Adipose tissue (tissue), 3 donors: ENCODE measurements around the gene BFSP1. TPM values are rescaled to one million over a fixed set of nuclear protein-coding genes. Genes with fewer than 3 reads are reported as not detected.

ENCODE experiments used
- H3K27ac ChIP-seq: one replicate; pipeline ENCODE4 v1.5.1; 2013; ENCODE audit warnings: low read depth, low read length
- WGBS, 3 donors: extraction: QIAGEN DNeasy Blood & Tissue Kit; methylation state at CpG; one replicate each; pipeline ENCODE4 v1.1.7; 2013; 5-methylcytosine and 5-hydroxymethylcytosine counted together
- polyA plus RNA-seq, 3 donors: library from polyadenylated mRNA; stranded (reverse); fragments of 200-250 nt; gene quantifications; one replicate each; pipeline ENCODE4 v1.2.3, GENCODE V29; 2013
- donor health status: healthy with polysubstance abuse.
- donor health status: Bipolar disorder and iron deficiency.
- donor health status: healthy.

Gene BFSP1
- polyA plus RNA-seq, 3 donors = 0.68 to 1.3 (median 1.0) TPM

DNA sequence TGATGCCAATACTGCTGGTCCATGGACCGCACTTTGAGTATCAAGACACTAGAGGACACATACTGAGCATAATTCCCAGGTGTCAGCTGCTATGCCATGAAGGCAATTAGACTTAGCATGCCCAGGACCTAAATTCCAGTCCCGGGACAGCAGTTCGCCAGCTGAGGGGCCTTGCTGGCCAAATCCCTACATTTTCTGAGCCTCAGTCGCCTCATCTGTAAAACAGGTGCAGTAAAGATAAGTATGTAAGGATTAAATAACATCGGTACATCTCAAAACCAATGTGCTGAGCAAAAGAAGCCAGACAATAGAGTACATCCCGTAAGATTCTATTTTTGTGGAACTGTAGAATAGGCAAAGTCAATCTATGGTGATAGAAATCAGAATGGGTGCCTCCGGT is 1.0 kb downstream of the BFSP1 start:
- WGBS, 3 donors = 86 to 87% (median 87%) methylated on average over 7 of the region's 7 CpGs
- no peak overlapping the region for H3K27ac ChIP-seq

DNA sequence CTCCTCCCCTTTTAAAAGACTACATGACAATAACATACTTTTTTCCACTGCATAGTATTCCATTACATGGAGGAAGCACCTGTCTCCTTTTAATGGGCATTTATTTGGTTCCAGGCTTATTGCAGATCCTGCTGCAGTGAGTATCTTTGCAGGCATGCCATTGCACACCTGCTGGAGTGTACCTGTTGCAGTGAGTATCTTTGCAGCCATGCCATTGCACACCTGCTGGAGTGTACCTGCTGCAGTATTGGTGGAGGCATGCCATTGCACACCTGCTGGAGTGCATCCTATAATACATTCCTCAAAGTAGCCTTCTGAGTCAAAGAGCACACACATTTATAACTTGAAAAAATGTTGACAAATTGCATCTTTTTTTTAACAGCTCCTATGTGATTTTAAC is 1.6 kb downstream of the BFSP1 start:
- no peak overlapping the region for H3K27ac ChIP-seq

GRCh38 chr20:17525650-17526049 is 5.5 kb downstream of the BFSP1 start:
- H3K27ac ChIP-seq = no peak overlapping the region

- no peak overlapping the region for H3K27ac ChIP-seq
- 92 to 93% (median 93%) methylated on average over 5 of the region's 5 CpGs for WGBS, 3 donors
These were observed 6.0 kb downstream of the BFSP1 start for GRCh38 chr20:17525132-17525531.

DNA sequence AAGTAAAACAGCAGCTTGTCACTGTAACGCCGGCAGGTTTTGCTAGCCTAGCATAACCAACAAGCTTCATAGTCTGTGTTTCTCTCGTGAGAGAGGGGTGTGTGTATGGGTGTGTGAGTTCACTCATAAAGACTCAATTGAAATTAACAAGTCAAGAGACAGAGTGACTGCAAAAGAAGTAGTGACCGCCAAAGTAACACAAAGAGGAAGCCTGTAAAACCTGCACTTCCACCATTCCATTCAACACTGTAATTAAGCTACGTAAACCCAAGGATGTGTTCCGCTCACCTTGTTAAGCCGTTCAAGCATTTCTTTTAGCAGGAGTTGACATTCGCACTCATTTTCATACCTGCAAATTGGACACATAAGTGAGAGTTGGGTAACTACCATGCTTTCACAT is 6.6 kb downstream of the BFSP1 start:
- H3K27ac ChIP-seq = no peak overlapping the region
- 78 to 84% (median 81%) methylated on average over 8 of the region's 8 CpGs for WGBS, 3 donors

DNA sequence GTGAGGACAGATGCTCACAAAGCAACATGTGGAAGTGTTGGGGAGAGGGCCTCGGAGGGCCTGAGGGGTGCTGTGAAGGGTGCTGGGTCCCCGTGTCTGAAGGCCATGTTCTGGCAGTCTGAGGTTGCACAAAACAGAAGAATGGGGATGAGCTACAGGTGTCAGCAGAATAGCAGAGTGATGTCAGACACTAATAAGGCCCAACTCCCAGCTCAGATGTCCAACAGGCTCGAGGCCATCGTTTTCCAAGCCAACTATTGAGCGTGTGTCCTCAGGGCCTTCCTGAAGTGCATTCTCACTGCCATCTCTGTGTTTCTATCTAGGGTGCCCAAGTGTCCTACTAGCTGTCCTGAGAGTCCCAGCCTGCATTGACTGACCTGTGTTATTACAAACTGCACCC is 7.9 kb downstream of the BFSP1 start:
- WGBS, 3 donors = 78 to 84% (median 84%) methylated on average over 5 of the region's 5 CpGs

DNA sequence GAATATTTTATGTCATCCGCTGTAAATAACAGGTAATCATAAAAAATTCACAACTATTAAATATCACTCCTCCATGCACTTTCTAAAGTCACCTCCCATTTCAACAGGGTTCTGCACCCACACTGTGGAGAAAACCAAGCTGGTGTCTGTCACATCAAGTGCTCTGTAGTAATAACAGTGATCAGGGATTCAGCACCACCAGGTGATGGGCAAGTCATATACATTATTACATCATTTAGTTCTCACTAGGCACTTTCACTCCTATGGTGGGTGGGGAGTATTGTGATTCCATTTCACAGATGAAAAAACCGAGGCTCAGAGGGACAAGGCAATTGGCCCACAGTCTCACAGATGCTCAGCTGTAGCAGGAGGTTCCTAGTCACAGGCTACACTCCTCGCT is 8.7 kb downstream of the BFSP1 start:
- H3K27ac ChIP-seq = no peak overlapping the region
- 80 to 85% (median 84%) methylated on average over 3 of the region's 3 CpGs for WGBS, 3 donors

More for the DNA sequence above, 7.9 kb downstream of the BFSP1 start:
- H3K27ac ChIP-seq = no peak overlapping the region

- 29 to 64% (median 31%) methylated on average over 3 of the region's 3 CpGs for WGBS, 3 donors
- H3K27ac ChIP-seq = no peak overlapping the region
These were observed 10.6 kb downstream of the BFSP1 start for GRCh38 chr20:17520583-17520982.

- 84 to 89% (median 88%) methylated on average over 7 of the region's 7 CpGs for WGBS, 3 donors
These were observed 11.4 kb downstream of the BFSP1 start for GRCh38 chr20:17519606-17520285.

GRCh38 chr20:17518339-17519052 is 12.7 kb downstream of the BFSP1 start:
- H3K27ac ChIP-seq = no peak overlapping the region
- WGBS, 3 donors = 59 to 87% (median 69%) methylated on average over 14 of the region's 14 CpGs

More at GRCh38 chr20:17519606-17520285, 11.4 kb downstream of the BFSP1 start:
- H3K27ac ChIP-seq = no peak overlapping the region

DNA sequence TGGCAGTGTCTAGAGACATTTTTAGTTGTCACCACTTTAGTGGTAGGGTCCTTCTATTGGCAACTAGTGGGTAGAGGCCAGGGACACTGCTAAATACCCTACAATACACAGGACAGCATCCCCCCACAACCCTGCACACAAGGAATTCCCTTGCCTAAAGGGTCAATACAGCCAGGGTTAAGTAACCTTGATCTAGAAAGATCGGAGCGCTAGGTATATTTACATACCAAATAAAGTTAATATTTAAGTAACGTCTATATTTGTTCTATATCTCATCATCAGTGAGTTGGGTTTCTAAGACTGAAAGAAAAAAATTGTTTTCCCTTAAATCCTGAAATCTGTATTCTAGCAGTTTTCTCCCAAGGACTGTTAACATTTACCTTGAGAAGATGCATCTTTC is 16.1 kb downstream of the BFSP1 start:
- 39 to 97% (median 88%) methylated on average over 3 of the region's 3 CpGs for WGBS, 3 donors
- H3K27ac ChIP-seq = no peak overlapping the region

DNA sequence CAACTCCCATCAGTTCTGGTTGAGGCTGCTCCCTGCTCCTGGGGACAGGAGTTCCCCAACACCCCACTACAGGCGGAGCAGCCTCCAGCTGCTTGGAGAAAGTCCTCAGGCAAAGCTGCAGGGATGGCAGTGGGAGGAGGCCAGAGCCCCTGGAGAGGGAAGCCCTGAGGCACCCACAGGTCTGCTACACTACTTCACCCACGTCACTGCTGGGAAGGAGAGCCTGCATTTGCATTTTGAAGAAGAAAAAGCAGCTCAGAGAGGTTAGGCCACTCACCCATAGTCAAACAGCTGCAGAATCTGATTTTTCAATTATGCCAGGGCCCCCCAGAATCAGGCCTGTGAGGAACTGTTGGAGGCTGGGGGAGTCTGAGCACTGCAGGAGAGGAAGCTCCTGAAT is 17.2 kb downstream of the BFSP1 start:
- H3K27ac ChIP-seq = no peak overlapping the region
- WGBS, 3 donors = 91 to 98% (median 96%) methylated on average over 2 of the region's 2 CpGs

DNA sequence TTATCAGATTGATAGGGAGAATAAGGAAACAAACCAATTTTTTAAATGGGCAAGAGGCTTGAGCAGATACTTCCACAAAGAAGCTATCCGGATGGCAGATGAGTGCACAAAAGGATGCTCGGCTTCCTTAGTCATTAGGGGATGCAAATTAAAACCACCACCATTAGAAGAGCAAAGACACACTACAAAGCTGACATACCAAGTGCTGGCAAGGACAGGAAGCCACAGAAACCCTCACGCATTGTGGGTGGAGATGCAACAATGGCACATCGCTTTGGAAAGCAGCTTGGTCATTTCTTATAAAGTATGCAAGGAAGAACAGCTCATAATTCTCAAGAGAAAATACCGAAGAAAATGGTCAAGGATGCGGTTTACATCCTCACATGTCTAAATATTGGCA is 19.8 kb downstream of the BFSP1 start:
- WGBS, 3 donors = 75 to 89% (median 77%) methylated on average over 6 of the region's 6 CpGs
- H3K27ac ChIP-seq = no peak overlapping the region

- H3K27ac ChIP-seq = no peak overlapping the region
- 59 to 80% (median 80%) methylated on average over 4 of the region's 4 CpGs for WGBS, 3 donors
These were observed 20.6 kb downstream of the BFSP1 start for GRCh38 chr20:17510548-17510947.

- no peak overlapping the region for H3K27ac ChIP-seq
- WGBS, 3 donors = 91 to 97% (median 96%) methylated on average over 18 of the region's 18 CpGs
These were observed 22.4 kb downstream of the BFSP1 start for GRCh38 chr20:17508756-17509155.

GRCh38 chr20:17507531-17507930 is 23.6 kb downstream of the BFSP1 start:
- no peak overlapping the region for H3K27ac ChIP-seq
- WGBS, 3 donors = 86 to 90% (median 88%) methylated on average over 5 of the region's 5 CpGs

DNA sequence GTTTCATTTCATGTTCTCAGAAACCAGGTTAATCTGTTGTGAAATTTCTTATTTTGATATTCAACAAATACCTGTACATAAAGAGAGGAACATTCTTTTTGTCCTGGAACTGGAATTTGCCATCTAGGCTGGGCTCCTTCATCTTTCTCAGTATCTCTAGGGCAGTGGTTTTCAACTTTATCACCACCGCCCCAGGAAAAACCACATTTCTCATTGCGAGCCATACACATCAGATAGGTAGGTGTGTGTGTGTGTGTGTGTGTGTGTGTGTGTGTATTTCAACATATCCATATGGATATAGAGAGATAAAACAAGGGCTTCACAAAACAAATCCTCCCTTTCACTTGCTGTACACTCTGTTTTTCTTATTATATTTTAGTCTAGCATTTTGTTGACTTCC is 24.1 kb downstream of the BFSP1 start:
- 81 to 86% (median 84%) methylated on average over 2 of the region's 2 CpGs for WGBS, 3 donors
- no peak overlapping the region for H3K27ac ChIP-seq

DNA sequence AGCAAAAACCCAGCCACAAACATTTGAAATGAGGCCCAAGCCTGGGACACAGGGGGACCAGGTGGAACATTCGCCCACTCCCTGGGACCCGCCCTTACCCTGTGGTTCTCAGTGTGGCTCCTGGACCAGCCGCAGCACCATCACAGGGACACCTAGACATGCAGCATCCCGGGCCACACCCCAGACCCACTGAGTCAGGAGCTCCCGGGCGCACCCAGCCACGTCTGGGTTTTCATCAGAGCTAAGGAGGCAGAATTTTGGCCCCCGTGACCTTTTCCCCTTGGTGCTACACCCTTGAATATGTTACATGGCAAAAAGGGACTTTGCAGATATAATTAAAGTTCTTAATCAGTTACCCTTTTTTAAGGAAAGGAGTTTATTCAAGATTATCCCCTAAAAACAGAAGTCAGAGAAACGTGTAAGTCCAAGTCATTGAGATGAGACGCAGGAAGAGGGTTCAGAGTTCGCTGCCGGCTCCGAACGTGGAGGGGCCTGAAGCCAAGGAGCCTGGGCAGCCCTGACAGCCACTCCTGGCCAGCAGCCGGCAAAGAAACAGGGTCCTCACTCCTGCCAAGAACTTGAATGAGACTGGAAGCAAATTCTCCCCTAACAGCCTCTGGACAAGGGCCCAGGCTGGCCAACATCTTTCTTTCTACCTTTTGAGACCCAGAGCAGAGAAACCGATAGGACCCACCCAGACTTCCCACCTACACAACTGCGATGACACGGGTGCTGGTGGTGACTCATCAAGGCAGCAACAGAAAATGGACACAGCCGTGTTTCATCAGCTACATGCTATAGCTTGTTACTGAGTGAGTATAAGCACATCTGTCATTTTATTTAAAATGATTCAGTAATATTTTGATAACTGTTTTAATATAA is 25.3 kb downstream of the BFSP1 start:
- no peak overlapping the region for H3K27ac ChIP-seq
- WGBS, 3 donors = 69 to 90% (median 70%) methylated on average over 19 of the region's 19 CpGs

- H3K27ac ChIP-seq = no peak overlapping the region
- WGBS, 3 donors = 1 to 2% (median 1%) methylated on average over 30 of the region's 30 CpGs
These were observed 26.1 kb downstream of the BFSP1 start for GRCh38 chr20:17504898-17505635.
